ENCODE data around the gene CLDN18. TPM values are rescaled to one million over a fixed set of nuclear protein-coding genes. Genes with fewer than 3 reads are reported as not detected.

CLDN18 gene
- total and polyA plus RNA-seq, 10 of the 15 experiments (the other 5 are each of a cell fraction or from before 2014, with no cell fraction given) = 0.05 to 0.28 (median 0.18) TPM; not detected in 1

DNA sequence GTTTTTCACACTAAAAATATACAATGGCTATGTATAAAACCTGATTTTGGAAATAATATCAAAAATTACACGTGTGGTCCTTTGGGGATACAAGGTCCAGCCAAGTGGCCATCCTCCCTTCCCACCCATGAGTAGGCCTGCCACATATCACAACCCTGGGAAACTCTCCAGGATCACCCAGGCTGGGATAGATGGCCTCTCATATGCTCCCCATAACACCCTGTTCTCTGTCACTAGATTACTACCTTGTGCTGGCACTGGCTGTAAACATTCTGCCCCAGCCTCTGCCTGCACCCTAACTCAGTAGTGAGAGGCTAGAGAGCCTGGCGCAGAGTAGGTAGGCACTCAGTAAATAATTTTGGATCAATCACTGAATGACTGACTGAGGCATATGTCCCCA lies 52.1 kb downstream of the CLDN18 start:
- Histone ChIP-seq H3K4me1 (ENCODE audit: control insufficient read depth, insufficient read depth, low read length) (peaks cover 29% of the 10 kb centered on the region), H4K20me1 (ENCODE audit: control insufficient read depth, insufficient read depth) (no peaks in the 10 kb centered on the region), H3K9me3 (replicated peaks; ENCODE audit: control insufficient read depth, insufficient read depth, low read length) (no peaks in the 10 kb centered on the region), H3K9ac (ENCODE audit: control insufficient read depth, insufficient read depth, low read length) (no peak overlapping the region), H3K4me3 (no peak overlapping the region), H3K79me2 (ENCODE audit: control insufficient read depth, insufficient read depth, low read length) (no peaks in the 10 kb centered on the region), H3K27ac (ENCODE audit: control insufficient read depth, insufficient read depth) (no peak overlapping the region), H3K4me2 (ENCODE audit: control insufficient read depth, insufficient read depth) (no peak overlapping the region), H3K36me3 (ENCODE audit: control insufficient read depth in 2 of 2, insufficient read depth in 2 of 2, low read length in 1 of 2) (no peaks in the 10 kb centered on the region), H3K27me3 (replicated peaks in 1 of 2; ENCODE audit: control insufficient read depth in 2 of 2, insufficient read depth in 2 of 2, low read length in 1 of 2) (no peaks in the 10 kb centered on the region; a peak in 1 of 4 replicates), H2AFZ (ENCODE audit: control insufficient read depth, low read depth, low read length) (no peak overlapping the region)
- CTCF ChIA-PET = interaction anchor here (0.6 to 2.9 kb wide), 4 partner anchors 10 to 94 kb away, joined by 3 to 14 read pairs (median 5); no protein-coding TSS in a partner anchor
- ATAC-seq = no peak
- POLR2A ChIA-PET = no interaction called here
- RAD21 ChIA-PET (ENCODE audit: unreplicated experiment) = no interaction called here
- SMC1A ChIA-PET (ENCODE audit: uncharacterized antibody, unreplicated experiment) = interaction anchor here (0.6 to 2.4 kb wide), 2 partner anchors 10 to 186 kb away, joined by 3 to 7 read pairs; no protein-coding TSS in a partner anchor
- 46% methylated on average over 2 of the region's 2 CpGs for WGBS (ENCODE audit: insufficient coverage, insufficient replicate concordance, low lambda C conversion rate, missing lambda C conversion rate)
- no peak for DNase-seq (ENCODE audit: low read depth, low spot score)
- intact Hi-C loops (cut with micrococcal nuclease; ENCODE audit: unreplicated experiment) (no loop called here), in situ Hi-C loops (cut with MboI) (loop anchor here (10.0 kb wide), 1 partner anchor 853 kb away; no protein-coding TSS in a partner anchor)
- no TSS peak for BruUV-seq (replicated peaks)
- FAIRE-seq = no peak
- TF ChIP-seq HSF1 (IDR thresholded peaks at IDR 0.05; ENCODE audit: low read depth, low read length) (no peak), FOXK2 (IDR thresholded peaks at IDR 0.05) (no peak), SMAD5 (IDR thresholded peaks at IDR 0.05; ENCODE audit: low read depth) (no peak), TCF7 (IDR thresholded peaks at IDR 0.05; ENCODE audit: borderline replicate concordance) (no peak), NFIC (IDR thresholded peaks at IDR 0.05; ENCODE audit: low read depth, low read length) (no peak), YBX1 (IDR thresholded peaks at IDR 0.05) (no peak), IKZF1 (conservative IDR thresholded peaks at IDR 0.05) (no peak), POLR2AphosphoS2 (IDR thresholded peaks at IDR 0.05; ENCODE audit: low read depth, low read length) (no peak), ELK1 (IDR thresholded peaks at IDR 0.05; ENCODE audit: low read depth, low read length) (no peak), ZNF217 (IDR thresholded peaks at IDR 0.05) (no peak), CREM (IDR thresholded peaks at IDR 0.05; ENCODE audit: low read depth) (no peak), LARP7 (IDR thresholded peaks at IDR 0.05) (no peak), BCL3 (IDR thresholded peaks at IDR 0.05; ENCODE audit: borderline replicate concordance, insufficient read depth, low read depth, low read length, poor library complexity, severe bottlenecking) (no peak), BHLHE40 (IDR thresholded peaks at IDR 0.05; ENCODE audit: borderline replicate concordance in 1 of 2, low read depth in 2 of 2, low read length in 1 of 2) (no peak)
- TF ChIP-seq, protein P1, sequence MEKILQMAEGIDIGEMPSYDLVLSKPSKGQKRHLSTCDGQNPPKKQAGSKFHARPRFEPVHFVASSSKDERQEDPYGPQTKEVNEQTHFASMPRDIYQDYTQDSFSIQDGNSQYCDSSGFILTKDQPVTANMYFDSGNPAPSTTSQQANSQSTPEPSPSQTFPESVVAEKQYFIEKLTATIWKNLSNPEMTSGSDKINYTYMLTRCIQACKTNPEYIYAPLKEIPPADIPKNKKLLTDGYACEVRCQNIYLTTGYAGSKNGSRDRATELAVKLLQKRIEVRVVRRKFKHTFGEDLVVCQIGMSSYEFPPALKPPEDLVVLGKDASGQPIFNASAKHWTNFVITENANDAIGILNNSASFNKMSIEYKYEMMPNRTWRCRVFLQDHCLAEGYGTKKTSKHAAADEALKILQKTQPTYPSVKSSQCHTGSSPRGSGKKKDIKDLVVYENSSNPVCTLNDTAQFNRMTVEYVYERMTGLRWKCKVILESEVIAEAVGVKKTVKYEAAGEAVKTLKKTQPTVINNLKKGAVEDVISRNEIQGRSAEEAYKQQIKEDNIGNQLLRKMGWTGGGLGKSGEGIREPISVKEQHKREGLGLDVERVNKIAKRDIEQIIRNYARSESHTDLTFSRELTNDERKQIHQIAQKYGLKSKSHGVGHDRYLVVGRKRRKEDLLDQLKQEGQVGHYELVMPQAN (conservative IDR thresholded peaks at IDR 0.05) = no peak
- TF ChIP-seq, protein P2, sequence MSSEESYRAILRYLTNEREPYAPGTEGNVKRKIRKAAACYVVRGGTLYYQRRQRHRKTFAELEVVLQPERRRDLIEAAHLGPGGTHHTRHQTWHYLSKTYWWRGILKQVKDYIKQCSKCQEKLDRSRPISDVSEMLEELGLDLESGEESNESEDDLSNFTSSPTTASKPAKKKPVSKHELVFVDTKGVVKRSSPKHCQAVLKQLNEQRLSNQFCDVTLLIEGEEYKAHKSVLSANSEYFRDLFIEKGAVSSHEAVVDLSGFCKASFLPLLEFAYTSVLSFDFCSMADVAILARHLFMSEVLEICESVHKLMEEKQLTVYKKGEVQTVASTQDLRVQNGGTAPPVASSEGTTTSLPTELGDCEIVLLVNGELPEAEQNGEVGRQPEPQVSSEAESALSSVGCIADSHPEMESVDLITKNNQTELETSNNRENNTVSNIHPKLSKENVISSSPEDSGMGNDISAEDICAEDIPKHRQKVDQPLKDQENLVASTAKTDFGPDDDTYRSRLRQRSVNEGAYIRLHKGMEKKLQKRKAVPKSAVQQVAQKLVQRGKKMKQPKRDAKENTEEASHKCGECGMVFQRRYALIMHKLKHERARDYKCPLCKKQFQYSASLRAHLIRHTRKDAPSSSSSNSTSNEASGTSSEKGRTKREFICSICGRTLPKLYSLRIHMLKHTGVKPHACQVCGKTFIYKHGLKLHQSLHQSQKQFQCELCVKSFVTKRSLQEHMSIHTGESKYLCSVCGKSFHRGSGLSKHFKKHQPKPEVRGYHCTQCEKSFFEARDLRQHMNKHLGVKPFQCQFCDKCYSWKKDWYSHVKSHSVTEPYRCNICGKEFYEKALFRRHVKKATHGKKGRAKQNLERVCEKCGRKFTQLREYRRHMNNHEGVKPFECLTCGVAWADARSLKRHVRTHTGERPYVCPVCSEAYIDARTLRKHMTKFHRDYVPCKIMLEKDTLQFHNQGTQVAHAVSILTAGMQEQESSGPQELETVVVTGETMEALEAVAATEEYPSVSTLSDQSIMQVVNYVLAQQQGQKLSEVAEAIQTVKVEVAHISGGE (CRISPR knock-in tag; IDR thresholded peaks at IDR 0.05) = no peak

Data from GM12878 (cell line).